PFSK-1 (cell line): Measurements from ENCODE around the gene NRCAM.

Source experiments
- POLR2AphosphoS5 ChIP-seq: IDR thresholded peaks from 2 replicates; pipeline ENCODE4 v1.6.1; 2012; ENCODE audit warnings: low read depth, mild to moderate bottlenecking, control low read depth, low read length, moderate library complexity
- REST ChIP-seq, 2 experiments: IDR thresholded peaks; 2 replicates each; pipeline versions ENCODE4 v1.6.1 to v1.8.0; 2011 to 2012; ENCODE audit warnings: low read depth in 2 of 2, low read length in 2 of 2, control low read depth in 1 of 2, inconsistent platforms in 1 of 2, mild to moderate bottlenecking in 1 of 2, moderate library complexity in 1 of 2; ENCODE audit not compliant: insufficient read depth in 1 of 2
- SIN3A ChIP-seq: IDR thresholded peaks from 2 replicates; pipeline ENCODE4 v1.6.1; 2012; ENCODE audit warnings: mild to moderate bottlenecking, low read length, moderate library complexity, borderline replicate concordance; ENCODE audit not compliant: insufficient read depth
- TAF1 ChIP-seq: IDR thresholded peaks from 2 replicates; pipeline ENCODE4 v1.6.1; 2012; ENCODE audit warnings: low read length, control low read depth, borderline replicate concordance; ENCODE audit not compliant: insufficient read depth

GRCh38 chr7:108308903-108309302 is 147.3 kb downstream of the NRCAM start:
- TF ChIP-seq POLR2AphosphoS5 (no peak), REST (IDR thresholded peaks at IDR 0.05; ENCODE audit: insufficient read depth in 1 of 2, low read depth in 2 of 2, low read length in 2 of 2) (no peak), TAF1 (no peak), SIN3A (no peak)
